Urinary bladder (tissue), 4 donors: ENCODE data around the gene INPP4B. TPM values are rescaled to one million over a fixed set of nuclear protein-coding genes. Genes with fewer than 3 reads are reported as not detected.
"Not testable (repeated sequence)": the region's sequence is repeated elsewhere in the genome, so short reads cannot be mapped to it uniquely, and the experiment has no call there.

Source experiments
- DNase-seq: peaks from one replicate; pipeline ENCODE4 v3.0.0-alpha.2; 2015; ENCODE audit errors: extremely low spot score
- H3K27ac ChIP-seq: one replicate; pipeline ENCODE4 v1.5.1; 2013; ENCODE audit warnings: low read depth, mild to moderate bottlenecking, moderate library complexity
- H3K36me3 ChIP-seq: one replicate; pipeline ENCODE4 v1.6.1; 2013; ENCODE audit warnings: mild to moderate bottlenecking, moderate library complexity; ENCODE audit not compliant: insufficient read depth
- H3K4me1 ChIP-seq: one replicate; pipeline ENCODE4 v1.6.1; 2013; ENCODE audit warnings: mild to moderate bottlenecking, moderate library complexity; ENCODE audit not compliant: insufficient read depth
- H3K4me3 ChIP-seq: one replicate; pipeline ENCODE4 v1.5.1; 2013; ENCODE audit warnings: low read depth, low read length
- WGBS: extraction: QIAGEN DNeasy Blood & Tissue Kit; methylation state at CpG from one replicate; pipeline ENCODE4 v1.1.7; 2013; 5-methylcytosine and 5-hydroxymethylcytosine counted together
- polyA plus RNA-seq: library from polyadenylated mRNA; stranded (reverse); fragments of 200-250 nt; gene quantifications from one replicate; pipeline ENCODE4 v1.2.3, GENCODE V29; 2013
- total RNA-seq: library from RNA; depleted of rRNA; stranded (reverse); fragments of >200 nt; gene quantifications from one replicate; pipeline ENCODE4 v1.2.3, GENCODE V29; 2014
- donor health status: healthy with polysubstance abuse.
- donor health status: healthy.

INPP4B gene
- total and polyA plus RNA-seq, 2 donors: 4.7 to 53.9 TPM

- H3K36me3 ChIP-seq: no peaks in the 10 kb centered on the region
- H3K4me1 ChIP-seq: no peaks in the 10 kb centered on the region
- WGBS: 89% methylated on average over 1 of the region's 1 CpG
- no peak overlapping the region for H3K27ac ChIP-seq
- H3K4me3 ChIP-seq: no peak overlapping the region
- DNase-seq: no peak
These were observed 302.1 kb downstream of the INPP4B start for GRCh38 chr4:142544039-142544438.

GRCh38 chr4:142540483-142540804 lies 305.7 kb downstream of the INPP4B start:
- Histone ChIP-seq H3K4me1 (no peaks in the 10 kb centered on the region), H3K27ac (no peak overlapping the region), H3K36me3 (no peaks in the 10 kb centered on the region), H3K4me3 (no peak overlapping the region)
- DNase-seq: no peak
- WGBS: 86% methylated on average over 2 of the region's 2 CpGs

- H3K4me1 ChIP-seq: no peaks in the 10 kb centered on the region
- no peak overlapping the region for H3K4me3 ChIP-seq
- no peak overlapping the region for H3K27ac ChIP-seq
- no peaks in the 10 kb centered on the region for H3K36me3 ChIP-seq
- no peak for DNase-seq
- WGBS: 39% methylated on average over 3 of the region's 3 CpGs
These were observed 306.2 kb downstream of the INPP4B start for GRCh38 chr4:142539796-142540482.

GRCh38 chr4:142535009-142535408 lies 311.1 kb downstream of the INPP4B start:
- no peak overlapping the region for H3K27ac ChIP-seq
- 54% methylated on average over 1 of the region's 1 CpG for WGBS
- no peaks in the 10 kb centered on the region for H3K4me1 ChIP-seq
- no peak overlapping the region for H3K4me3 ChIP-seq
- no peaks in the 10 kb centered on the region for H3K36me3 ChIP-seq
- DNase-seq: no peak

GRCh38 chr4:142532054-142532453 lies 314.0 kb downstream of the INPP4B start:
- 84% methylated on average over 5 of the region's 5 CpGs for WGBS
- no peak overlapping the region for H3K4me3 ChIP-seq
- DNase-seq: no peak
- no peaks in the 10 kb centered on the region for H3K4me1 ChIP-seq
- no peaks in the 10 kb centered on the region for H3K36me3 ChIP-seq
- H3K27ac ChIP-seq: no peak overlapping the region

- H3K4me1 ChIP-seq: no peaks in the 10 kb centered on the region
- no peak for DNase-seq
- H3K4me3 ChIP-seq: no peak overlapping the region
- no peak overlapping the region for H3K27ac ChIP-seq
- no peaks in the 10 kb centered on the region for H3K36me3 ChIP-seq
- 78% methylated on average over 1 of the region's 1 CpG for WGBS
These were observed 315.4 kb downstream of the INPP4B start for GRCh38 chr4:142530728-142531127.

GRCh38 chr4:142528433-142528832 lies 317.7 kb downstream of the INPP4B start:
- no peak overlapping the region for H3K27ac ChIP-seq
- H3K4me1 ChIP-seq: no peaks in the 10 kb centered on the region
- WGBS: 83% methylated on average over 1 of the region's 1 CpG
- H3K4me3 ChIP-seq: no peak overlapping the region
- no peaks in the 10 kb centered on the region for H3K36me3 ChIP-seq
- DNase-seq: no peak

GRCh38 chr4:142523111-142523510 lies 323.0 kb downstream of the INPP4B start:
- Histone ChIP-seq H3K4me1 (no peaks in the 10 kb centered on the region), H3K36me3 (no peaks in the 10 kb centered on the region), H3K4me3 (no peak overlapping the region), H3K27ac (no peak overlapping the region)
- 82% methylated on average over 3 of the region's 3 CpGs for WGBS
- no peak for DNase-seq

GRCh38 chr4:142519342-142519741 lies 326.8 kb downstream of the INPP4B start:
- Histone ChIP-seq H3K27ac (no peak overlapping the region), H3K4me3 (no peak overlapping the region), H3K36me3 (no peaks in the 10 kb centered on the region), H3K4me1 (no peaks in the 10 kb centered on the region)
- DNase-seq: no peak

GRCh38 chr4:142516686-142517526 lies 329.2 kb downstream of the INPP4B start:
- Histone ChIP-seq H3K4me3 (no peak overlapping the region), H3K36me3 (no peaks in the 10 kb centered on the region), H3K27ac (no peak overlapping the region), H3K4me1 (no peaks in the 10 kb centered on the region)
- 78% methylated on average over 4 of the region's 4 CpGs for WGBS
- no peak for DNase-seq

- WGBS: 76% methylated on average over 1 of the region's 1 CpG
- H3K4me1 ChIP-seq: no peaks in the 10 kb centered on the region
These were observed 333.9 kb downstream of the INPP4B start for GRCh38 chr4:142512161-142512560.

GRCh38 chr4:142509881-142510280 lies 336.2 kb downstream of the INPP4B start:
- no peak for DNase-seq
- Histone ChIP-seq H3K27ac (no peak overlapping the region), H3K4me1 (no peaks in the 10 kb centered on the region), H3K4me3 (no peak overlapping the region), H3K36me3 (no peaks in the 10 kb centered on the region)
- 96% methylated on average over 1 of the region's 1 CpG for WGBS

More at GRCh38 chr4:142512161-142512560, 333.9 kb downstream of the INPP4B start:
- H3K27ac ChIP-seq: no peak overlapping the region
- no peak for DNase-seq
- H3K36me3 ChIP-seq: no peaks in the 10 kb centered on the region
- no peak overlapping the region for H3K4me3 ChIP-seq

GRCh38 chr4:142509381-142509780 lies 336.7 kb downstream of the INPP4B start:
- WGBS: 85% methylated on average over 2 of the region's 2 CpGs
- not testable (repeated sequence) for H3K4me1 ChIP-seq, DNase-seq, H3K27ac ChIP-seq, H3K36me3 ChIP-seq, H3K4me3 ChIP-seq

GRCh38 chr4:142500966-142501365 lies 345.1 kb downstream of the INPP4B start:
- Histone ChIP-seq H3K36me3 (no peaks in the 10 kb centered on the region), H3K4me1 (no peaks in the 10 kb centered on the region), H3K4me3 (no peak overlapping the region), H3K27ac (no peak overlapping the region)
- DNase-seq: no peak
- 84% methylated on average over 3 of the region's 3 CpGs for WGBS
